ENCODE measurements around the gene SCGN. TPM values are rescaled to one million over a fixed set of nuclear protein-coding genes. Genes with fewer than 3 reads are reported as not detected.

Gene SCGN
- total RNA-seq, 1 donor from 2014 or later: not detected

GRCh38 chr6:25637960-25638434, 14.0 kb upstream of the SCGN start:
- no peak overlapping the region for H3K4me3 ChIP-seq (ENCODE audit: low read depth, low read length)
- no peak for TF ChIP-seq CTCF (conservative IDR thresholded peaks at IDR 0.05; ENCODE audit: low read depth, low read length)
- no peak for DNase-seq (ENCODE audit: low read depth)

GRCh38 chr6:25639653-25640052, 12.4 kb upstream of the SCGN start:
- TF ChIP-seq CTCF (conservative IDR thresholded peaks at IDR 0.05; ENCODE audit: low read depth, low read length): no peak
- no peak for DNase-seq (ENCODE audit: low read depth)
- H3K4me3 ChIP-seq (ENCODE audit: low read depth, low read length): no peak overlapping the region

- no peak for TF ChIP-seq CTCF (conservative IDR thresholded peaks at IDR 0.05; ENCODE audit: low read depth, low read length)
- no peak overlapping the region for H3K4me3 ChIP-seq (ENCODE audit: low read depth, low read length)
- DNase-seq (ENCODE audit: low read depth): no peak
Observed at GRCh38 chr6:25640446-25640845, 11.6 kb upstream of the SCGN start.

- no peak for DNase-seq (ENCODE audit: low read depth)
- no peak for TF ChIP-seq CTCF (conservative IDR thresholded peaks at IDR 0.05; ENCODE audit: low read depth, low read length)
- no peak overlapping the region for H3K4me3 ChIP-seq (ENCODE audit: low read depth, low read length)
Observed at GRCh38 chr6:25640891-25641290, 11.1 kb upstream of the SCGN start.

- H3K4me3 ChIP-seq (ENCODE audit: low read depth, low read length): no peak overlapping the region
- no peak for DNase-seq (ENCODE audit: low read depth)
- TF ChIP-seq CTCF (conservative IDR thresholded peaks at IDR 0.05; ENCODE audit: low read depth, low read length): no peak
Observed at GRCh38 chr6:25641377-25641776, 10.6 kb upstream of the SCGN start.

- peak; percentile 10 for DNase-seq (ENCODE audit: low read depth)
- TF ChIP-seq CTCF (conservative IDR thresholded peaks at IDR 0.05; ENCODE audit: low read depth, low read length): no peak
- H3K4me3 ChIP-seq (ENCODE audit: low read depth, low read length): no peak overlapping the region
Observed at GRCh38 chr6:25641940-25642666, 9.9 kb upstream of the SCGN start.
